ENCODE data around the gene PDE8B.

GRCh38 chr5:77449981-77450380, 239.5 kb downstream of the PDE8B start:
- no peak for TF ChIP-seq EZH2 (IDR thresholded peaks at IDR 0.05; ENCODE audit: borderline replicate concordance, low read length)
- no peak for TF ChIP-seq CTCF (IDR thresholded peaks at IDR 0.05; ENCODE audit: low read length)
